IMR-90 (cell line): ENCODE results near the gene DNAJA1. TPM values are rescaled to one million over a fixed set of nuclear protein-coding genes. Genes with fewer than 3 reads are reported as not detected.

Source experiments
- ATAC-seq: fragments of 200-7000 bp; cut with Tn5 transposase; 2 replicates; pipeline ENCODE4 v1.9.1; 2020; ENCODE audit warnings: low read depth, mild to moderate bottlenecking, moderate library complexity
- BruUV-seq: library from RNA; stranded (reverse); fragments of 400-500 nt; replicated peaks from 2 replicates; lab custom pipeline; 2021; lab: Mats Ljungman, UMichigan
- CTCF ChIA-PET: fragments of 300-600 bp; formaldehyde crosslinking; extraction: SDS; loops from one replicate; lab custom pipeline; 2021; ENCODE audit warnings: antibody characterized with exemption; lab: Yijun Ruan, JAX
- POLR2A ChIA-PET: fragments of 300-600 bp; sonication (Branson Sonifier 250); formaldehyde crosslinking; loops from one replicate; lab custom pipeline; 2022; ENCODE audit warnings: antibody characterized with exemption; ENCODE audit not compliant: unreplicated experiment; lab: Charles Lee
- DNase-seq: peaks from one replicate; pipeline ENCODE4 v3.0.0; 2013
- H2AFZ ChIP-seq: replicated peaks from 2 replicates; pipeline ENCODE3; 2013; ENCODE audit warnings: low read length, mild to moderate bottlenecking; ENCODE audit not compliant: poor library complexity
- H2AK5ac ChIP-seq: 2 replicates; pipeline ENCODE4 v1.6.1; 2013; ENCODE audit warnings: low read depth, low read length, inconsistent platforms
- H2AK9ac ChIP-seq: replicated peaks from 2 replicates; pipeline ENCODE3; 2013; ENCODE audit warnings: mild to moderate bottlenecking, low read depth, low read length, moderate library complexity; ENCODE audit not compliant: poor library complexity
- H2BK120ac ChIP-seq: 2 replicates; pipeline ENCODE4 v1.6.1; 2013; ENCODE audit warnings: low read depth, low read length, inconsistent platforms
- H2BK15ac ChIP-seq: 3 replicates; pipeline ENCODE4 v1.6.1; 2013; ENCODE audit warnings: low read depth, low read length, inconsistent platforms
- H2BK20ac ChIP-seq: 2 replicates; pipeline ENCODE4 v1.6.1; 2013; ENCODE audit warnings: low read depth, mild to moderate bottlenecking, inconsistent platforms, low read length, moderate library complexity
- H2BK5ac ChIP-seq: 2 replicates; pipeline ENCODE4 v1.6.1; 2013; ENCODE audit warnings: mild to moderate bottlenecking, low read depth, low read length, inconsistent platforms; ENCODE audit not compliant: poor library complexity, severe bottlenecking
- H3K14ac ChIP-seq: replicated peaks from 2 replicates; pipeline ENCODE4 v1.6.1; 2013; ENCODE audit warnings: low read depth, low read length, inconsistent platforms
- H3K18ac ChIP-seq: 2 replicates; pipeline ENCODE4 v1.6.1; 2013; ENCODE audit warnings: low read depth, low read length, control low read depth
- H3K23ac ChIP-seq: 2 replicates; pipeline ENCODE4 v1.6.1; 2013; ENCODE audit warnings: low read depth, low read length, inconsistent platforms
- H3K27ac ChIP-seq: 2 replicates; pipeline ENCODE4 v1.5.1; 2013; ENCODE audit warnings: mild to moderate bottlenecking, control low read depth, low read length; ENCODE audit not compliant: insufficient read depth
- H3K27me3 ChIP-seq: 2 replicates; pipeline ENCODE4 v1.6.1; 2013; ENCODE audit warnings: low read length; ENCODE audit not compliant: control insufficient read depth, insufficient read depth
- H3K36me3 ChIP-seq: 2 replicates; pipeline ENCODE4 v1.6.1; 2013; ENCODE audit warnings: low read length, mixed read lengths; ENCODE audit not compliant: control insufficient read depth, insufficient read depth
- H3K4ac ChIP-seq: 2 replicates; pipeline ENCODE4 v1.6.1; 2013; ENCODE audit warnings: low read depth, low read length, inconsistent platforms
- H3K4me1 ChIP-seq: 2 replicates; pipeline ENCODE4 v1.6.1; 2013; ENCODE audit warnings: low read length, mixed read lengths; ENCODE audit not compliant: control insufficient read depth, insufficient read depth
- H3K4me2 ChIP-seq: 2 replicates; pipeline ENCODE4 v1.6.1; 2013; ENCODE audit warnings: low read depth, mild to moderate bottlenecking, control low read depth, low read length, moderate library complexity
- H3K4me3 ChIP-seq: 2 replicates; pipeline ENCODE4 v1.5.1; 2013; ENCODE audit warnings: low read depth, mild to moderate bottlenecking, control low read depth, low read length, moderate library complexity; ENCODE audit not compliant: insufficient read depth
- H3K56ac ChIP-seq: 2 replicates; pipeline ENCODE4 v1.6.1; 2013; ENCODE audit warnings: low read length, inconsistent platforms; ENCODE audit not compliant: insufficient read depth; ENCODE audit errors: extremely low read depth
- H3K79me1 ChIP-seq, 2 experiments: 2 replicates each; pipeline ENCODE4 v1.6.1; 2013; ENCODE audit warnings: low read length in 2 of 2, inconsistent platforms in 1 of 2, low read depth in 1 of 2
- H3K9ac ChIP-seq: 2 replicates; pipeline ENCODE4 v1.6.1; 2013; ENCODE audit warnings: low read depth, low read length, control low read depth
- H3K9me1 ChIP-seq: 2 replicates; pipeline ENCODE4 v1.6.1; 2013; ENCODE audit warnings: low read length, inconsistent platforms; ENCODE audit not compliant: insufficient read depth
- H3K9me3 ChIP-seq: 2 replicates; pipeline ENCODE4 v1.6.1; 2013; ENCODE audit warnings: low read length; ENCODE audit not compliant: control insufficient read depth, insufficient read depth
- H4K20me1 ChIP-seq: 2 replicates; pipeline ENCODE4 v1.6.1; 2013; ENCODE audit warnings: low read length, inconsistent platforms; ENCODE audit not compliant: insufficient read depth
- H4K5ac ChIP-seq: 2 replicates; pipeline ENCODE4 v1.6.1; 2013; ENCODE audit warnings: mild to moderate bottlenecking, low read depth, low read length, control low read depth
- H4K8ac ChIP-seq, 2 experiments: 2 replicates each; pipeline ENCODE4 v1.6.1; 2013; ENCODE audit warnings: low read depth in 2 of 2, low read length in 2 of 2, control low read depth in 1 of 2, inconsistent platforms in 1 of 2
- H4K91ac ChIP-seq: 2 replicates; pipeline ENCODE4 v1.6.1; 2013; ENCODE audit warnings: low read depth, low read length, inconsistent platforms; ENCODE audit not compliant: insufficient read depth
- MAFK ChIP-seq: IDR thresholded peaks from 2 replicates; pipeline ENCODE4 v1.6.1; 2012; ENCODE audit warnings: low read depth, low read length, improper control_type of control experiment
- RFX5 ChIP-seq: IDR thresholded peaks from 2 replicates; pipeline ENCODE4 v1.8.0; 2012; ENCODE audit warnings: low read depth, mild to moderate bottlenecking, low read length, moderate library complexity
- WGBS, 2 experiments: methylation state at CpG; one replicate each; pipeline versions ENCODE4 v1.1.5 to v1.1.7; 2013; ENCODE audit warnings: missing lambda C conversion rate in 2 of 2; ENCODE audit not compliant: insufficient read length in 1 of 2; ENCODE audit errors: extremely low coverage in 2 of 2; 5-methylcytosine and 5-hydroxymethylcytosine counted together
- dilution Hi-C: fragments of 300-500 bp; cut with HindIII; formaldehyde crosslinking; loops from one replicate; pipeline ENCODE4 v1.14.3; 2018; ENCODE audit warnings: low sequenced_read_pairs; ENCODE audit not compliant: unreplicated experiment
- in situ Hi-C: fragments of 300-500 bp; cut with MboI; formaldehyde crosslinking; loops from 3 replicates; pipeline ENCODE4 v1.14.3; 2019; ENCODE audit warnings: low sequenced_read_pairs, inconsistent platforms, mixed read lengths
- intact Hi-C: fragments of 100-400 bp; cut with micrococcal nuclease; formaldehyde crosslinking; loops from 2 replicates; pipeline ENCODE4 v1.10.0; 2022
- polyA plus RNA-seq, 3 experiments: library from polyadenylated mRNA; depleted of rRNA; stranded (reverse); fragments of >200 nt; gene quantifications; 2 replicates each; pipeline ENCODE4 v1.2.3, GENCODE V29; 2012; ENCODE audit warnings: low replicate concordance in 1 of 3
- total RNA-seq: library from RNA; depleted of rRNA; stranded (reverse); fragments of >200 nt; gene quantifications from 2 replicates; pipeline ENCODE4 v1.2.3, GENCODE V29; 2012

The DNAJA1 gene
- total and polyA plus RNA-seq, 2 of the 4 experiments (the other 2 are of a cell fraction), result 59.5 to 118 TPM

GRCh38 chr9:33022303-33022702, 2.8 kb upstream of the DNAJA1 start:
- Histone ChIP-seq H3K56ac (no peak overlapping the region), H2BK5ac (no peak overlapping the region), H2AK5ac (no peak overlapping the region), H2BK120ac (no peak overlapping the region), H4K8ac (no peak overlapping the region), H4K91ac (no peak overlapping the region), H3K79me1 (peaks cover 22 to 40% of the 10 kb centered on the region in 2 experiments), H3K4me3 (no peak overlapping the region), H3K4me2 (no peak overlapping the region), H4K5ac (no peak overlapping the region), H3K27ac (no peak overlapping the region), H2BK15ac (no peak overlapping the region), H3K9me3 (no peaks in the 10 kb centered on the region), H3K9me1 (peaks cover 5% of the 10 kb centered on the region), H3K4me1 (peaks cover 8% of the 10 kb centered on the region), H2BK20ac (no peak overlapping the region), H4K20me1 (peaks cover 18% of the 10 kb centered on the region), H3K9ac (no peak overlapping the region), H3K23ac (no peak overlapping the region; the same call in 1 of the 2 replicates), H2AK9ac (no peak overlapping the region), H2AFZ (no peak overlapping the region), H3K27me3 (no peaks in the 10 kb centered on the region), H3K36me3 (peaks cover 11% of the 10 kb centered on the region), H3K4ac (no peak overlapping the region), H3K18ac (no peak overlapping the region), H3K14ac (no peak overlapping the region)
- DNase-seq, result no peak
- no peak for ATAC-seq
- in situ Hi-C loops (no loop called here), intact Hi-C loops (no loop called here), dilution Hi-C loops (no loop called here)
- CTCF ChIA-PET, result no interaction called here
- BruUV-seq, result no TSS peak
- no CpG with 5 or more reads among the region's 3 CpGs for WGBS, 2 experiments
- POLR2A ChIA-PET, result no interaction called here
- no peak for TF ChIP-seq RFX5
- peak; percentile 95 for TF ChIP-seq MAFK
